GM23338 (cell line): ENCODE results near the gene CHRNA5. TPM values are rescaled to one million over a fixed set of nuclear protein-coding genes. Genes with fewer than 3 reads are reported as not detected.
"Not testable (repeated sequence)": the region's sequence is repeated elsewhere in the genome, so short reads cannot be mapped to it uniquely, and the experiment has no call there.

ENCODE experiments used
- ATAC-seq: fragments of 200-7000 bp; cut with Tn5 transposase; 3 replicates; pipeline ENCODE4 v1.9.1; 2020
- DNase-seq: peaks from one replicate; pipeline ENCODE4 v3.0.0-alpha.2; 2015; ENCODE audit warnings: low spot score
- H2AFZ ChIP-seq: fragments of 200-600 bp; sonication (generic); 2 replicates; pipeline ENCODE4 v1.8.0; 2016; ENCODE audit warnings: antibody characterized with exemption, mild to moderate bottlenecking, moderate library complexity
- H3F3A ChIP-seq: fragments of 200-600 bp; sonication (generic); replicated peaks from 2 replicates; pipeline ENCODE4 v1.8.0; 2017; ENCODE audit warnings: antibody characterized with exemption, mixed run types, low read depth
- H3K27ac ChIP-seq: fragments of 200-600 bp; sonication (generic); 2 replicates; pipeline ENCODE4 v1.6.1; 2016; ENCODE audit warnings: low read depth
- H3K27me3 ChIP-seq: fragments of 200-600 bp; sonication (generic); 2 replicates; pipeline ENCODE4 v1.8.0; 2016; ENCODE audit warnings: mild to moderate bottlenecking, mixed run types, moderate library complexity; ENCODE audit not compliant: insufficient read depth
- H3K36me3 ChIP-seq: fragments of 200-600 bp; sonication (generic); 2 replicates; pipeline ENCODE4 v1.8.0; 2016; ENCODE audit warnings: mild to moderate bottlenecking; ENCODE audit not compliant: insufficient read depth
- H3K4me1 ChIP-seq: fragments of 200-600 bp; sonication (generic); 2 replicates; pipeline ENCODE4 v1.8.0; 2016; ENCODE audit warnings: mild to moderate bottlenecking, moderate library complexity; ENCODE audit not compliant: insufficient read depth
- H3K4me2 ChIP-seq: fragments of 200-600 bp; sonication (generic); 2 replicates; pipeline ENCODE4 v1.7.1; 2017; ENCODE audit warnings: mixed run types
- H3K4me3 ChIP-seq: fragments of 200-600 bp; sonication (generic); 2 replicates; pipeline ENCODE4 v1.6.1; 2016; ENCODE audit warnings: mixed run types
- H3K79me2 ChIP-seq: fragments of 200-600 bp; sonication (generic); replicated peaks from 2 replicates; pipeline ENCODE4 v1.8.0; 2017; ENCODE audit warnings: mild to moderate bottlenecking; ENCODE audit not compliant: insufficient read depth
- H3K9me2 ChIP-seq: fragments of 200-600 bp; sonication (generic); 2 replicates; pipeline ENCODE4 v1.8.0; 2017; ENCODE audit not compliant: insufficient read depth
- H4K20me1 ChIP-seq: fragments of 200-600 bp; sonication (generic); replicated peaks from 2 replicates; pipeline ENCODE4 v1.8.0; 2017; ENCODE audit warnings: mild to moderate bottlenecking; ENCODE audit not compliant: insufficient read depth
- H3K27ac Mint-ChIP-seq: 2 replicates; pipeline ENCODE4 v1.8.0; 2020; ENCODE audit warnings: inconsistent platforms, mild to moderate bottlenecking, moderate library complexity, mixed read lengths
- H3K27me3 Mint-ChIP-seq: 3 replicates; pipeline ENCODE4 v1.8.0; 2022; ENCODE audit warnings: low read depth, mild to moderate bottlenecking, moderate library complexity, mixed read lengths, inconsistent platforms; ENCODE audit not compliant: insufficient read depth, poor library complexity
- H3K36me3 Mint-ChIP-seq: 3 replicates; pipeline ENCODE4 v1.8.0; 2021; ENCODE audit warnings: low read depth, mild to moderate bottlenecking, inconsistent platforms, moderate library complexity, mixed read lengths
- H3K4me1 Mint-ChIP-seq: 3 replicates; pipeline ENCODE4 v1.8.0; 2020; ENCODE audit warnings: mild to moderate bottlenecking, inconsistent platforms, mixed read lengths
- H3K4me3 Mint-ChIP-seq: 3 replicates; pipeline ENCODE4 v1.8.0; 2021; ENCODE audit warnings: moderate library complexity, mild to moderate bottlenecking, inconsistent platforms, mixed read lengths
- H3K9me3 Mint-ChIP-seq: 3 replicates; pipeline ENCODE4 v1.8.0; 2020; ENCODE audit warnings: moderate library complexity, mild to moderate bottlenecking, inconsistent platforms, mixed read lengths
- CREB1 ChIP-seq: fragments of 250-450 bp; sonication (Bioruptor Pico); IDR thresholded peaks from 2 replicates; pipeline ENCODE4 v1.5.0; 2020; ENCODE audit warnings: low read depth, mild to moderate bottlenecking, moderate library complexity
- CTCF ChIP-seq, 2 experiments: fragments of 200-600 bp in 1 of 2; sonication (generic) in 1 of 2; conservative IDR thresholded peaks; 2 replicates each; pipeline versions ENCODE4 v1.5.1 to v1.6.1; 2016 to 2017; ENCODE audit warnings: antibody characterized with exemption in 2 of 2, low read depth in 2 of 2, mild to moderate bottlenecking in 2 of 2, moderate library complexity in 1 of 2
- ETS1 ChIP-seq: IDR thresholded peaks from 2 replicates; pipeline ENCODE4 v1.6.1; 2016; ENCODE audit warnings: antibody characterized with exemption
- EZH2 ChIP-seq: fragments of 200-600 bp; sonication (generic); IDR thresholded peaks from one replicate; pipeline ENCODE4 v1.8.0; 2017; ENCODE audit warnings: antibody characterized with exemption, mild to moderate bottlenecking, low read depth; ENCODE audit not compliant: unreplicated experiment
- EZH2phosphoT487 ChIP-seq: fragments of 200-600 bp; sonication (generic); IDR thresholded peaks from one replicate; pipeline ENCODE4 v1.8.1; 2018; ENCODE audit warnings: antibody characterized with exemption; ENCODE audit not compliant: unreplicated experiment
- JUNB ChIP-seq: IDR thresholded peaks from one replicate; pipeline ENCODE4 v1.6.1; 2016; ENCODE audit warnings: antibody characterized with exemption; ENCODE audit not compliant: unreplicated experiment
- NANOG ChIP-seq: IDR thresholded peaks from 2 replicates; pipeline ENCODE4 v1.6.1; 2016; ENCODE audit warnings: antibody characterized with exemption, borderline replicate concordance
- POLR2AphosphoS5 ChIP-seq: IDR thresholded peaks from 2 replicates; pipeline ENCODE4 v1.6.1; 2016; ENCODE audit warnings: antibody characterized with exemption, low read depth
- REST ChIP-seq: IDR thresholded peaks from one replicate; pipeline ENCODE4 v1.6.1; 2018; ENCODE audit warnings: antibody characterized with exemption; ENCODE audit not compliant: unreplicated experiment
- STAT1 ChIP-seq: IDR thresholded peaks from one replicate; pipeline ENCODE4 v1.6.1; 2016; ENCODE audit warnings: antibody characterized with exemption; ENCODE audit not compliant: unreplicated experiment
- ZNF114 ChIP-seq: fragments of 250-450 bp; sonication (Bioruptor Pico); IDR thresholded peaks from 2 replicates; pipeline ENCODE4 v1.5.0; 2020; ENCODE audit warnings: mild to moderate bottlenecking, moderate library complexity
- ZNF331 ChIP-seq: fragments of 250-450 bp; sonication (Bioruptor Pico); IDR thresholded peaks from 2 replicates; pipeline ENCODE4 v1.5.0; 2020; ENCODE audit warnings: low read depth, mild to moderate bottlenecking, moderate library complexity
- polyA plus RNA-seq: library from polyadenylated mRNA; unstranded; fragments of >200 nt; fragmentation: Nextera tagmentation; extraction: Ambion mirVana; gene quantifications from 2 replicates; pipeline ENCODE4 v1.2.1, GENCODE V29; 2016
- total RNA-seq: library from RNA; depleted of rRNA; stranded (reverse); fragments of >200 nt; shearing (Covaris generic); gene quantifications from 2 replicates; pipeline ENCODE4 v1.2.3, GENCODE V29; 2014

The CHRNA5 gene
- total and polyA plus RNA-seq, 2 experiments from 2014 or later: 19.6 to 23.3 TPM

GRCh38 chr15:78605201-78605600, 39.9 kb downstream of the CHRNA5 start (continued):
- TF ChIP-seq POLR2AphosphoS5 (no peak), JUNB (no peak)

GRCh38 chr15:78605680-78606079, 40.4 kb downstream of the CHRNA5 start:
- no peak overlapping the region for H3K4me3 Mint-ChIP-seq

GRCh38 chr15:78609551-78609950, 44.2 kb downstream of the CHRNA5 start:
- H4K20me1 ChIP-seq, ATAC-seq, H3K27me3 ChIP-seq, H3K4me1 ChIP-seq, H3K27ac ChIP-seq, DNase-seq, H3K27ac Mint-ChIP-seq, H3K4me1 Mint-ChIP-seq, H3F3A ChIP-seq, H3K36me3 ChIP-seq, H3K79me2 ChIP-seq, H2AFZ ChIP-seq, H3K4me2 ChIP-seq, H3K9me2 ChIP-seq, H3K4me3 Mint-ChIP-seq, H3K4me3 ChIP-seq: not testable (repeated sequence)
- Mint-ChIP-seq H3K27me3 (peaks cover 12% of the 10 kb centered on the region), H3K36me3 (peaks cover 43% of the 10 kb centered on the region), H3K9me3 (peaks cover 62% of the 10 kb centered on the region)

More at GRCh38 chr15:78605680-78606079, 40.4 kb downstream of the CHRNA5 start:
- Histone ChIP-seq H3K4me2 (no peak overlapping the region), H4K20me1 (no peaks in the 10 kb centered on the region), H3K36me3 (no peaks in the 10 kb centered on the region), H3K79me2 (no peaks in the 10 kb centered on the region), H2AFZ (no peak overlapping the region), H3K27me3 (no peaks in the 10 kb centered on the region), H3K4me1 (no peaks in the 10 kb centered on the region), H3F3A (no peaks in the 10 kb centered on the region), H3K9me2 (no peaks in the 10 kb centered on the region), H3K4me3 (no peak overlapping the region), H3K27ac (no peak overlapping the region)
- peaks cover 12% of the 10 kb centered on the region for H3K27me3 Mint-ChIP-seq
- TF ChIP-seq ZNF331 (CRISPR knock-in tag) (no peak), ZNF114 (CRISPR knock-in tag) (no peak)
- no peak overlapping the region for H3K27ac Mint-ChIP-seq
- DNase-seq: no peak
- no peaks in the 10 kb centered on the region for H3K4me1 Mint-ChIP-seq
- H3K36me3 Mint-ChIP-seq: peaks cover 73% of the 10 kb centered on the region
- H3K9me3 Mint-ChIP-seq: peaks cover 69% of the 10 kb centered on the region
- ATAC-seq: no peak

GRCh38 chr15:78614021-78614420, 48.7 kb downstream of the CHRNA5 start:
- Mint-ChIP-seq H3K27me3 (peaks cover 10% of the 10 kb centered on the region), H3K4me3 (no peak overlapping the region), H3K4me1 (peaks cover 6% of the 10 kb centered on the region), H3K9me3 (peaks cover 17% of the 10 kb centered on the region), H3K27ac (no peak overlapping the region), H3K36me3 (peaks cover 4% of the 10 kb centered on the region; the same call in 2 of the 3 replicates)
- Histone ChIP-seq H3K4me2 (no peak overlapping the region), H2AFZ (no peak overlapping the region), H3K9me2 (no peaks in the 10 kb centered on the region), H3F3A (no peaks in the 10 kb centered on the region), H3K4me1 (no peaks in the 10 kb centered on the region), H3K79me2 (no peaks in the 10 kb centered on the region), H4K20me1 (no peaks in the 10 kb centered on the region), H3K27me3 (peaks cover 4% of the 10 kb centered on the region), H3K27ac (no peak overlapping the region), H3K4me3 (no peak overlapping the region), H3K36me3 (no peaks in the 10 kb centered on the region)
- DNase-seq (no peak), ATAC-seq (no peak)
- TF ChIP-seq JUNB: no peak
- TF ChIP-seq REST: no peak
- no peak for TF ChIP-seq CREB1 (CRISPR knock-in tag)
- no peak for TF ChIP-seq NANOG
- TF ChIP-seq EZH2: no peak
- TF ChIP-seq STAT1: no peak
- no peak for TF ChIP-seq ETS1
- TF ChIP-seq CTCF (conservative IDR thresholded peaks at IDR 0.05; ENCODE audit: low read depth in 2 of 2): no peak
- TF ChIP-seq ZNF114 (CRISPR knock-in tag): no peak
- TF ChIP-seq EZH2phosphoT487: no peak
